Measurements from ENCODE around the gene CUEDC2. TPM values are rescaled to one million over a fixed set of nuclear protein-coding genes. Genes with fewer than 3 reads are reported as not detected.

Gene CUEDC2
- polyA plus RNA-seq (2013, experiment 1 of 2) = 42.7 TPM
- 56.5 TPM for polyA plus RNA-seq (2013, experiment 2 of 2)

DNA sequence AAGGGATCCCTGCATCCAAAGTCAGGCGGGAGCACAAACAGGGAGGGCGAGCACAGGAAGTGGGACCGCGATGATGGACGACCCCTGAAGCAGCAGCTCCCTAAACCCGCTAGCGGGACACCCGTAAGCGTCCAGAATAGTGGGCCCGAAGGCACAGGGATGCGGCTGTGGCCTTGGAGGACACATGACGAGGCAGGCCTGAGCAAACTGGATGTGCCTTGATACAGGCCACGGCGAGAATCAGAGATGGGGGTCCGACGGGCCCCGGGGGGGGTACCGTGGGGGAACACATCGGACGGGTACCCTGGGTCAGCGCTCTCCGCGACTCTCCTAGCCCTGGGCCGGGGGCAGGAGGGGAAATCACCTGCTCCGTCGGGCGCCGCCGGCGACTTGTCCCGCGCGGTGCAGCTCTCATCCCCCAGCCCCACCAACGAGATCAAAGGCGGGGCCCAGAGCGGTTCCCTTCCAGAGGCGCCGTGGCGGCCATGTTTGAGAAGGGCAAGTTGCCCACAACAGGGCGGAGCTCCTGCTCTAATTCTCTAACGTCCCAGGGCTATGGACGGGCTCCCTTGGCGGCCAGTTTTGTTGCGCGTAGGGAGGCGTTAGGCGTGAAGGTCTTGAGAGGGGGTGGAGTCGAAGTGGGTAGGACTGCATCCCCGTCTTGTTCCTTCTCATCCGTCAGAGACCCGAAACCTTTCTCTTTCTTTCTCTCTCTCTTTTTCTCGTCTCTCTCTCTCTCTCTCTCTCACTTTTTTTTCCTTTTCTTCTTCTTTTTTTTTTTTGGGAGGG, at the start of gene CUEDC2:
TSS of gene CUEDC2 (minus strand) at position 413 of the 789 bp plus-strand sequence. CDS start 7,386 bp downstream, outside the sequence.
- H3K27ac ChIP-seq (ENCODE audit: low read depth, low read length) = peak within 1 kb of the TSS; percentile 73
- no peaks in the 10 kb centered on the region for H3K36me3 ChIP-seq (ENCODE audit: insufficient read depth, low read length)
- peaks cover 39% of the 10 kb centered on the region for H3K27me3 ChIP-seq (ENCODE audit: insufficient read depth, low read length)
- H3K9ac ChIP-seq (ENCODE audit: low read depth, low read length) = peak within 1 kb of the TSS; percentile 80
- WGBS = 1% methylated on average over 47 of the region's 52 CpGs
- H3K4me3 ChIP-seq (ENCODE audit: low read length) = peak within 1 kb of the TSS; percentile 86
- no peaks in the 10 kb centered on the region for H3K9me3 ChIP-seq (ENCODE audit: insufficient read depth, low read depth, low read length)
- H3K4me1 ChIP-seq (ENCODE audit: insufficient read depth, low read length) = peaks cover 10% of the 10 kb centered on the region; the same call in 1 of the 2 replicates

GRCh38 chr10:102480396-102480795, 48.0 kb upstream of the CUEDC2 start:
- Histone ChIP-seq H3K27ac (ENCODE audit: low read depth, low read length) (no peak overlapping the region), H3K9ac (ENCODE audit: low read depth, low read length) (no peak overlapping the region), H3K9me3 (ENCODE audit: insufficient read depth, low read depth, low read length) (no peaks in the 10 kb centered on the region), H3K4me3 (ENCODE audit: low read length) (no peak overlapping the region), H3K27me3 (ENCODE audit: insufficient read depth, low read length) (no peaks in the 10 kb centered on the region), H3K4me1 (ENCODE audit: insufficient read depth, low read length) (no peaks in the 10 kb centered on the region), H3K36me3 (ENCODE audit: insufficient read depth, low read length) (peaks cover 58% of the 10 kb centered on the region)
- WGBS = 95% methylated on average over 9 of the region's 9 CpGs

- no peak overlapping the region for H3K4me3 ChIP-seq (ENCODE audit: low read length)
- no peaks in the 10 kb centered on the region for H3K9me3 ChIP-seq (ENCODE audit: insufficient read depth, low read depth, low read length)
- no peaks in the 10 kb centered on the region for H3K4me1 ChIP-seq (ENCODE audit: insufficient read depth, low read length)
- no peak overlapping the region for H3K9ac ChIP-seq (ENCODE audit: low read depth, low read length)
- no peaks in the 10 kb centered on the region for H3K27me3 ChIP-seq (ENCODE audit: insufficient read depth, low read length)
- no peak overlapping the region for H3K27ac ChIP-seq (ENCODE audit: low read depth, low read length)
- peaks cover 51% of the 10 kb centered on the region for H3K36me3 ChIP-seq (ENCODE audit: insufficient read depth, low read length)
Measured at GRCh38 chr10:102479651-102480050, 47.3 kb upstream of the CUEDC2 start.

GRCh38 chr10:102476466-102477141, 44.2 kb upstream of the CUEDC2 start:
- Histone ChIP-seq H3K9ac (ENCODE audit: low read depth, low read length) (no peak overlapping the region), H3K9me3 (ENCODE audit: insufficient read depth, low read depth, low read length) (no peaks in the 10 kb centered on the region), H3K27ac (ENCODE audit: low read depth, low read length) (no peak overlapping the region), H3K4me1 (ENCODE audit: insufficient read depth, low read length) (no peaks in the 10 kb centered on the region), H3K4me3 (ENCODE audit: low read length) (no peak overlapping the region), H3K36me3 (ENCODE audit: insufficient read depth, low read length) (peaks cover 26% of the 10 kb centered on the region), H3K27me3 (ENCODE audit: insufficient read depth, low read length) (no peaks in the 10 kb centered on the region)
- 91% methylated on average over 8 of the region's 9 CpGs for WGBS

DNA sequence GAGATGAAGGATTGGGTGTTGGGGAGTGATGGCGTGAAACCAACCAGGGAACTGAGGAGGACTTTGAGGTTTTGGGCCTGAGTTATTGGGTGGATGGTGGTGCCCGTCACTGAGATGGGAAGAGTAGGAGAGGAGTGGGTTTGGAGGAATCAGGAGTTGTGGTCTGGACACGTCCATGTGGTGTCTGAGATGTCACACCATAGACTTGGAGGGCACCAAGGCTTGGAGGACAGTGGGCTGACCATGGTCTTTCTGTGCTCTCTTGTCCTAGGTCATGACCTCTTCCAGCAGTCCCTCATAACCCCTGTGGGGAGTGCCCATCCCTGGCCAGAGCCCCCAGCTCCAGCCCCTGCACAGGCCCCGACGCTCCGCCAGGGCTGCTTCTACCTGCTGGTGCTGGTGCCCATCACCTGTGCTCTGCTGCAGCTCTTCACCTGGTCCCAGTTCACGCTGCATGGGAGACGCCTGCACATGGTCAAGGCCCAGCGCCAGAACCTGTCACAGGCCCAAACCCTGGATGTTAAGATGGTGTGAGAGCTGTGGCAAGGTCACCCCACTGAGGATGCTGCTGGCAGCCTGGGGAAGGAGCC, 43.2 kb upstream of the CUEDC2 start:
- Histone ChIP-seq H3K27ac (ENCODE audit: low read depth, low read length) (no peak overlapping the region), H3K27me3 (ENCODE audit: insufficient read depth, low read length) (no peaks in the 10 kb centered on the region), H3K9ac (ENCODE audit: low read depth, low read length) (no peak overlapping the region), H3K9me3 (ENCODE audit: insufficient read depth, low read depth, low read length) (no peaks in the 10 kb centered on the region), H3K4me3 (ENCODE audit: low read length) (no peak overlapping the region), H3K4me1 (ENCODE audit: insufficient read depth, low read length) (no peaks in the 10 kb centered on the region), H3K36me3 (ENCODE audit: insufficient read depth, low read length) (peaks cover 18% of the 10 kb centered on the region)
- WGBS = 94% methylated on average over 9 of the region's 9 CpGs

GRCh38 chr10:102473445-102474331, 41.3 kb upstream of the CUEDC2 start:
- peaks cover 11% of the 10 kb centered on the region; the same call in 1 of the 2 replicates for H3K36me3 ChIP-seq (ENCODE audit: insufficient read depth, low read length)
- no peaks in the 10 kb centered on the region for H3K9me3 ChIP-seq (ENCODE audit: insufficient read depth, low read depth, low read length)
- 93% methylated on average over 27 of the region's 27 CpGs for WGBS

DNA sequence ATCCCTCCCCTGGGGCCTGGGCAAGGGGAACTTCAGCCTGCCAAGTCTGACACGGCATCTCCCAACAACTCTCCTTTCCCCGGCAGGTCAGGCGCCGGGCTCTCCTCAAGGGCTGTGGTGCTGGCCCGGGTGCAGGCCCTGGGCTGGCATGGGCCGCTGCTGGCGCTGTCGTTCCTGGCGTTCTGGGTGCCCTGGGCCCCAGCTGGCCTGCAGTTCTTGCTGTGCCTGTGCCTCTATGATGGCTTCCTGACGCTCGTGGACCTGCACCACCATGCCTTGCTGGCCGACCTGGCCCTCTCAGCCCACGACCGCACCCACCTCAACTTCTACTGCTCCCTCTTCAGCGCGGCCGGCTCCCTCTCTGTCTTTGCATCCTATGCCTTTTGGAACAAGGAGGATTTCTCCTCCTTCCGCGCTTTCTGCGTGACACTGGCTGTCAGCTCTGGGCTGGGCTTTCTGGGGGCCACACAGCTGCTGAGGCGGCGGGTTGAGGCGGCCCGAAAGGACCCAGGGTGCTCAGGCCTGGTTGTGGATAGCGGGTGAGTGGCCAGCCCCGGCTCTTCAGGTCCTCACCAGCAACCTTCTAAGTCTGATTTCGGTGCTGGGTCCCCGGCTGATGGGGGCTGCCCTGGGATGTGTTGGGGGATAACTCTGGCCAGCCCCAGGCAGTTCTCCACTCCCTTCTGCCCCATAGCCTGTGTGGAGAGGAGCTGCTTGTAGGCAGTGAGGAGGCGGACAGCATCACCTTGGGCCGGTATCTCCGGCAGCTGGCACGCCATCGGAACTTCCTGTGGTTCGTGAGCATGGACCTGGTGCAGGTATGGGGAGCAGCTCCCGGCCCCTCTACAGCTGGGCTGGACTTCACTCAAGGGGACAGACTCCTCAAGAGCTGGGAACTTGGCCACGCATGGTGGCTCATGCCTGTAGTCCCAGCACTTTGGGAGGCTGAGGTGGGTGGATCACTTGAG, 38.5 kb upstream of the CUEDC2 start:
- Histone ChIP-seq H3K9ac (ENCODE audit: low read depth, low read length) (no peak overlapping the region), H3K27me3 (ENCODE audit: insufficient read depth, low read length) (no peaks in the 10 kb centered on the region), H3K4me1 (ENCODE audit: insufficient read depth, low read length) (no peaks in the 10 kb centered on the region), H3K27ac (ENCODE audit: low read depth, low read length) (no peak overlapping the region), H3K36me3 (ENCODE audit: insufficient read depth, low read length) (peaks cover 8% of the 10 kb centered on the region; the same call in 1 of the 2 replicates), H3K4me3 (ENCODE audit: low read length) (no peak overlapping the region), H3K9me3 (ENCODE audit: insufficient read depth, low read depth, low read length) (no peaks in the 10 kb centered on the region)
- 95% methylated on average over 35 of the region's 36 CpGs for WGBS

More at GRCh38 chr10:102473445-102474331, 41.3 kb upstream of the CUEDC2 start:
- Histone ChIP-seq H3K27me3 (ENCODE audit: insufficient read depth, low read length) (no peaks in the 10 kb centered on the region), H3K27ac (ENCODE audit: low read depth, low read length) (no peak overlapping the region), H3K9ac (ENCODE audit: low read depth, low read length) (no peak overlapping the region), H3K4me3 (ENCODE audit: low read length) (no peak overlapping the region), H3K4me1 (ENCODE audit: insufficient read depth, low read length) (no peaks in the 10 kb centered on the region)

DNA sequence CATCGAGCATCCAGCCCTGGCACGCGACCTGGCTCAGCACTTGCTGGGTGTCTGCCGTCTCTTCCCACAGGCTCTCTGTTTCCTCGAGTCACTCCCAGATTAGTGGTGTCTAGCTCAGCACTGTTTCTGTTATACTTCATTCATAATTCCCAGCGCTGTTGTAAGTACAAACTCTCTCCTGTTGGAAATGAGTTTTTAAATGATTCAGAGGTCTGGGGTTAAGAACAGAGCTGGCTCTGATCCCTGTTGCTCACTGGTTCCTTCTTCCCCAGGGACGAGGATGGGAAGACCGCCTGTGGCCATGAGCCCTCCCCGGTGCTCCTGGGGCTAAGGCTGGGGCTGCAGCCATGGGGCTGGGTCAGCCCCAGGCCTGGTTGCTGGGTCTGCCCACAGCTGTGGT, 36.3 kb upstream of the CUEDC2 start:
- no peak overlapping the region for H3K9ac ChIP-seq (ENCODE audit: low read depth, low read length)
- H3K27me3 ChIP-seq (ENCODE audit: insufficient read depth, low read length) = no peaks in the 10 kb centered on the region
- no peaks in the 10 kb centered on the region for H3K9me3 ChIP-seq (ENCODE audit: insufficient read depth, low read depth, low read length)
- H3K36me3 ChIP-seq (ENCODE audit: insufficient read depth, low read length) = peaks cover 4% of the 10 kb centered on the region; the same call in 1 of the 2 replicates
- no peak overlapping the region for H3K4me3 ChIP-seq (ENCODE audit: low read length)
- 91% methylated on average over 9 of the region's 9 CpGs for WGBS
- no peak overlapping the region for H3K27ac ChIP-seq (ENCODE audit: low read depth, low read length)
- H3K4me1 ChIP-seq (ENCODE audit: insufficient read depth, low read length) = peaks cover 2% of the 10 kb centered on the region

GRCh38 chr10:102467971-102468438, 35.6 kb upstream of the CUEDC2 start:
- no peaks in the 10 kb centered on the region for H3K9me3 ChIP-seq (ENCODE audit: insufficient read depth, low read depth, low read length)
- WGBS = 74% methylated on average over 6 of the region's 6 CpGs
- peaks cover 5% of the 10 kb centered on the region for H3K4me1 ChIP-seq (ENCODE audit: insufficient read depth, low read length)
- no peak overlapping the region for H3K4me3 ChIP-seq (ENCODE audit: low read length)
- H3K9ac ChIP-seq (ENCODE audit: low read depth, low read length) = no peak overlapping the region
- no peak overlapping the region for H3K27ac ChIP-seq (ENCODE audit: low read depth, low read length)
- no peaks in the 10 kb centered on the region for H3K27me3 ChIP-seq (ENCODE audit: insufficient read depth, low read length)
- peaks cover 3% of the 10 kb centered on the region; the same call in 1 of the 2 replicates for H3K36me3 ChIP-seq (ENCODE audit: insufficient read depth, low read length)

All from HUES64 (cell line).